ENCODE results near the gene SLC22A15.

DNA sequence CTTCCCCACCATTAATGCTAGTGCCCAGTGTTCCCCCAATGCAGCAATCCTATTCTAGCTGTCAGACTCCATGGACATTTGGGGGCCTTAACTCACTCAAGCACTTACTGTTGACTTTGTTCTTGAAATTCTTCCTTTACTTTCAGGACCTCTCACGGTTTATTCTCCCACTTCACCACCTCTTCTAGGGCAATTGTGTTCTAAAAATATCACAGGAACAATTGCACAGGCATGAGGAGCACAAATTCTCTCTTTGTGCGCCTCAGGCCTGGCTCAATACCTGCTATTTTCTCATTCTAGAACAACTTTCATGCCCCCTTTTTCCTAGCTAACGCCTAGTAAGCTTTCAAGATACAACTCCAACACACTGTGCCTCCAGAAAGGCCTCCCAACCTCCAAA is 142.2 kb downstream of the SLC22A15 start:
- TF ChIP-seq EZH2 (IDR thresholded peaks at IDR 0.05; ENCODE audit: low read depth, unreplicated experiment) (no peak), JUNB (IDR thresholded peaks at IDR 0.05; ENCODE audit: unreplicated experiment) (no peak), EZH2phosphoT487 (IDR thresholded peaks at IDR 0.05; ENCODE audit: unreplicated experiment) (no peak), POLR2AphosphoS5 (IDR thresholded peaks at IDR 0.05; ENCODE audit: low read depth) (no peak), ZNF331 (CRISPR knock-in tag; IDR thresholded peaks at IDR 0.05; ENCODE audit: low read depth) (no peak)
- TF ChIP-seq, protein P1, sequence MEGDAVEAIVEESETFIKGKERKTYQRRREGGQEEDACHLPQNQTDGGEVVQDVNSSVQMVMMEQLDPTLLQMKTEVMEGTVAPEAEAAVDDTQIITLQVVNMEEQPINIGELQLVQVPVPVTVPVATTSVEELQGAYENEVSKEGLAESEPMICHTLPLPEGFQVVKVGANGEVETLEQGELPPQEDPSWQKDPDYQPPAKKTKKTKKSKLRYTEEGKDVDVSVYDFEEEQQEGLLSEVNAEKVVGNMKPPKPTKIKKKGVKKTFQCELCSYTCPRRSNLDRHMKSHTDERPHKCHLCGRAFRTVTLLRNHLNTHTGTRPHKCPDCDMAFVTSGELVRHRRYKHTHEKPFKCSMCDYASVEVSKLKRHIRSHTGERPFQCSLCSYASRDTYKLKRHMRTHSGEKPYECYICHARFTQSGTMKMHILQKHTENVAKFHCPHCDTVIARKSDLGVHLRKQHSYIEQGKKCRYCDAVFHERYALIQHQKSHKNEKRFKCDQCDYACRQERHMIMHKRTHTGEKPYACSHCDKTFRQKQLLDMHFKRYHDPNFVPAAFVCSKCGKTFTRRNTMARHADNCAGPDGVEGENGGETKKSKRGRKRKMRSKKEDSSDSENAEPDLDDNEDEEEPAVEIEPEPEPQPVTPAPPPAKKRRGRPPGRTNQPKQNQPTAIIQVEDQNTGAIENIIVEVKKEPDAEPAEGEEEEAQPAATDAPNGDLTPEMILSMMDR (conservative IDR thresholded peaks at IDR 0.05; ENCODE audit: low read depth in 2 of 2), result no peak
- TF ChIP-seq, protein P2, sequence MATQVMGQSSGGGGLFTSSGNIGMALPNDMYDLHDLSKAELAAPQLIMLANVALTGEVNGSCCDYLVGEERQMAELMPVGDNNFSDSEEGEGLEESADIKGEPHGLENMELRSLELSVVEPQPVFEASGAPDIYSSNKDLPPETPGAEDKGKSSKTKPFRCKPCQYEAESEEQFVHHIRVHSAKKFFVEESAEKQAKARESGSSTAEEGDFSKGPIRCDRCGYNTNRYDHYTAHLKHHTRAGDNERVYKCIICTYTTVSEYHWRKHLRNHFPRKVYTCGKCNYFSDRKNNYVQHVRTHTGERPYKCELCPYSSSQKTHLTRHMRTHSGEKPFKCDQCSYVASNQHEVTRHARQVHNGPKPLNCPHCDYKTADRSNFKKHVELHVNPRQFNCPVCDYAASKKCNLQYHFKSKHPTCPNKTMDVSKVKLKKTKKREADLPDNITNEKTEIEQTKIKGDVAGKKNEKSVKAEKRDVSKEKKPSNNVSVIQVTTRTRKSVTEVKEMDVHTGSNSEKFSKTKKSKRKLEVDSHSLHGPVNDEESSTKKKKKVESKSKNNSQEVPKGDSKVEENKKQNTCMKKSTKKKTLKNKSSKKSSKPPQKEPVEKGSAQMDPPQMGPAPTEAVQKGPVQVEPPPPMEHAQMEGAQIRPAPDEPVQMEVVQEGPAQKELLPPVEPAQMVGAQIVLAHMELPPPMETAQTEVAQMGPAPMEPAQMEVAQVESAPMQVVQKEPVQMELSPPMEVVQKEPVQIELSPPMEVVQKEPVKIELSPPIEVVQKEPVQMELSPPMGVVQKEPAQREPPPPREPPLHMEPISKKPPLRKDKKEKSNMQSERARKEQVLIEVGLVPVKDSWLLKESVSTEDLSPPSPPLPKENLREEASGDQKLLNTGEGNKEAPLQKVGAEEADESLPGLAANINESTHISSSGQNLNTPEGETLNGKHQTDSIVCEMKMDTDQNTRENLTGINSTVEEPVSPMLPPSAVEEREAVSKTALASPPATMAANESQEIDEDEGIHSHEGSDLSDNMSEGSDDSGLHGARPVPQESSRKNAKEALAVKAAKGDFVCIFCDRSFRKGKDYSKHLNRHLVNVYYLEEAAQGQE (IDR thresholded peaks at IDR 0.05; ENCODE audit: unreplicated experiment), result no peak
- TF ChIP-seq, protein P3, sequence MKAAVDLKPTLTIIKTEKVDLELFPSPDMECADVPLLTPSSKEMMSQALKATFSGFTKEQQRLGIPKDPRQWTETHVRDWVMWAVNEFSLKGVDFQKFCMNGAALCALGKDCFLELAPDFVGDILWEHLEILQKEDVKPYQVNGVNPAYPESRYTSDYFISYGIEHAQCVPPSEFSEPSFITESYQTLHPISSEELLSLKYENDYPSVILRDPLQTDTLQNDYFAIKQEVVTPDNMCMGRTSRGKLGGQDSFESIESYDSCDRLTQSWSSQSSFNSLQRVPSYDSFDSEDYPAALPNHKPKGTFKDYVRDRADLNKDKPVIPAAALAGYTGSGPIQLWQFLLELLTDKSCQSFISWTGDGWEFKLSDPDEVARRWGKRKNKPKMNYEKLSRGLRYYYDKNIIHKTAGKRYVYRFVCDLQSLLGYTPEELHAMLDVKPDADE (IDR thresholded peaks at IDR 0.05), result no peak

All from GM23338 (cell line).